ENCODE results near the gene S100A5.
"Not testable (repeated sequence)": the region's sequence is repeated elsewhere in the genome, so short reads cannot be mapped to it uniquely, and the experiment has no call there.

S100A5 gene, protein sequence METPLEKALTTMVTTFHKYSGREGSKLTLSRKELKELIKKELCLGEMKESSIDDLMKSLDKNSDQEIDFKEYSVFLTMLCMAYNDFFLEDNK

DNA sequence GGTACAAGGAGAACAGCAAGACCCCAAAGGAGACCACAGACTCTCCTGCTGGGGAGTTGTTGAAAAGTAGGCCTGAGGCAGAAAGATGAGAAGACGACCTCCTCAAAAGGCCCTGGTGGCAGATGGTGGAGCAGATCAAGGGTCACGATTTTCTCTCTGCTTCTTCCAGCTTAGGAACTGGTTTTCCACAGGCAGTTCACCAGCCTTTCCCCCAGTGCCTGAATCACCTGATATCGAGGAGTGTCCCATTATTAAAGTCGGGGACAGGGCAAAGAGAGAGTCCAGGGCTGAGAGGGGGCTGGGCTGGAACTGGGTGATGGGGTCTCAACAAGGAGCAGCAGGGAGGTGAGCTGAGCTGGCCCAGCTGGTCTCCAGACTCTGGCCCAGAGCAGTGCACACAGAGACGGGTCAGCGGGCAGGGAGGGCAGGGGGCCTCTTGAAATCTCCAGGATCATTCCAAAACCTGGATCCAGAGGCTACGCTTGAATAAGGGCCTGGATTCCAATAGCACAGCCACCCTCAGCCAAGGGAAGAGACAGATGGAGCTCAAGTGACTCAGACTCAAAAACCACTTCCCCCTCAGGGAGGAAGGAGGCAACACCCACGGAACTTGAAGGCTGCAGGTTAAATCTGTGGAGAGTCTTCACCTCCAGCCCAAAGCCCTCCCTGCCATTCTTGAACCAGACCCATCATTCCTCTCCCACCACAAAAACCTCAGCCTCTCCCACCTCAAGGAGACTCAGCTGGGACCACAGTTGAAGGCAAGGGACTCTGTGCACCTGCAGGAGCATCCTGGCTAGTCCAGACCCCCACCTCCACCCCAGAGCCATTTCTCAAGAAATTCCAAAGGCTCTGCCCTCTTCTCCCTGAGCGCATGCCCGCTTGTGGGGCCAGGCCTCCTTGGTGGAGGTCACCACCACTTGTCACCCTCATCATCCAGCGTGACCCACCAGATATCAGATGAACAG lies at the start of gene S100A5:
Gene S100A5 (minus strand): TSS at position 541 of the 968 bp plus-strand sequence. CDS start 743 bp downstream, outside the sequence.
- DNase-seq (peak; percentile 41), ATAC-seq (replicated peaks) (peak in 1 of 2 donors; percentile 16)
- peaks cover 53 to 70% of the 10 kb centered on the region in 2 donors for H3K4me1 Mint-ChIP-seq
- peaks cover 19 to 36% of the 10 kb centered on the region in 2 donors for H3K36me3 Mint-ChIP-seq
- peaks cover 0 to 6% of the 10 kb centered on the region in 2 donors for H3K9me3 Mint-ChIP-seq
- peak within 1 kb of the TSS; percentile 82 for H3K27ac Mint-ChIP-seq
- H3K4me3 Mint-ChIP-seq = peak within 1 kb of the TSS; percentile 41 to 46
- H3K27me3 Mint-ChIP-seq = peaks cover 0 to under 1% of the 10 kb centered on the region in 2 donors

DNA sequence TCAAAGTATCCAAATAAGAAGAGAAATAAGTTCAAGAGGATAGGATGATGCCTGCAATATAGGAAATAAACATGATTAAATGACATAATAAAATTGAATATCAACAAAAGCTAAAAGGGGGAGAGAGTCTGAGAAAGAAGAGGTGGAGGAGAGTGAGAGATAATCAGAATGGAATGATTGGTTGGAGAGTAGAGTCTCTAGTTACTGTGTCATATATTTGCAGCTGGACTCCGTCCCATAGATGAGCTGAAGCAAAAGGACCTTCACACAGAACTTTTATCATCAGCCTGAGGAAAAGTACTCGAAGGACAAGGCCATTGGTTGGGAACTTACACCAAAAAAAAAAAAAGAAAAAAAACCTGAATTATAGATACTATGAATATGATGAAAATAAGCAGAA lies 47.7 kb upstream of the S100A5 start:
- no peaks in the 10 kb centered on the region for H3K9me3 Mint-ChIP-seq
- ATAC-seq (replicated peaks) = no peak
- no peak overlapping the region for H3K4me3 Mint-ChIP-seq
- H3K27ac Mint-ChIP-seq = no peak overlapping the region
- no peaks in the 10 kb centered on the region for H3K36me3 Mint-ChIP-seq
- no peak for DNase-seq
- no peaks in the 10 kb centered on the region for H3K27me3 Mint-ChIP-seq
- H3K4me1 Mint-ChIP-seq = peaks cover 0 to 2% of the 10 kb centered on the region in 2 donors

DNA sequence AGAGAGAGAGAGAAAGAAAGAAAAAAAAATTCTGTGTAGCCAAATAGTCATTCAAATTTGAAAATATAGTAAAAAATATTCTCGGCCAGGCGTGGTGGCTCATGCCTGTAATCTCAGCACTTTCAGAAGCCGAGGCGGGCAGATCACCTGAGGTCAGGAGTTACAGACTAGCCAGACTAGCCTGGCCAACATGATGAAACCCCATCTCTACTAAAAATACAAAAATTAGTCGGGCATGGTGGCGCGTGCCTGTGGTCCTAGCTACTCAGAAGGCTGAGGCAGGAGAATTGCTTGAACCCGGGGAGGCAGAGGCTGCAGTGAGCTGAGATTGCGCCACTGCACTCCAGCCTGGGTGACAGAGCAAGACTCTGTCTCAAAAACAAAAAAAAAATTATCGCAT lies 47.3 kb upstream of the S100A5 start:
- not testable (repeated sequence) for H3K4me1 Mint-ChIP-seq; H3K27me3 Mint-ChIP-seq; H3K4me3 Mint-ChIP-seq; ATAC-seq (replicated peaks); DNase-seq; H3K27ac Mint-ChIP-seq; H3K36me3 Mint-ChIP-seq; H3K9me3 Mint-ChIP-seq

DNA sequence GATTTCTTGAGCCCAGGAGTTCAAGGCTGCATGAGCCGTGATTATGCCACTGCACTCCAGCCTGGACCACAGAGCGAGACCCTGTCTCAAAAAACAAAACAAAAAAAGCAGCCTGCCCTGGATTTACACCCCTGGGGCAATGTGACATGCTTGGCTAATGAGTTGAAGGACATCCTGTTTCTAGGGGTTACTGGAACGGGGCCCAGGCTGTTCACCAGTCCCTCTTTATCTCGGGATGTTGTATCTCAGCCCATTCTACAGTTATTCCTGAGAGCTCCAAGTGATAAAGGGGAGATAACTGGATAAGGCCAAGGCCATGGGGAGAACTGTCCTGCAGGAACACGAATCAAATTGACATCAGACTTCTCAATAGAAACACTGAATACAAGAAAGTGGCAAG lies 46.6 kb upstream of the S100A5 start:
- no peaks in the 10 kb centered on the region for H3K9me3 Mint-ChIP-seq
- peaks cover 0 to 2% of the 10 kb centered on the region in 2 donors for H3K4me1 Mint-ChIP-seq
- no peaks in the 10 kb centered on the region for H3K27me3 Mint-ChIP-seq
- DNase-seq (no peak), ATAC-seq (replicated peaks) (no peak)
- no peaks in the 10 kb centered on the region for H3K36me3 Mint-ChIP-seq
- no peak overlapping the region for H3K4me3 Mint-ChIP-seq
- H3K27ac Mint-ChIP-seq = no peak overlapping the region

DNA sequence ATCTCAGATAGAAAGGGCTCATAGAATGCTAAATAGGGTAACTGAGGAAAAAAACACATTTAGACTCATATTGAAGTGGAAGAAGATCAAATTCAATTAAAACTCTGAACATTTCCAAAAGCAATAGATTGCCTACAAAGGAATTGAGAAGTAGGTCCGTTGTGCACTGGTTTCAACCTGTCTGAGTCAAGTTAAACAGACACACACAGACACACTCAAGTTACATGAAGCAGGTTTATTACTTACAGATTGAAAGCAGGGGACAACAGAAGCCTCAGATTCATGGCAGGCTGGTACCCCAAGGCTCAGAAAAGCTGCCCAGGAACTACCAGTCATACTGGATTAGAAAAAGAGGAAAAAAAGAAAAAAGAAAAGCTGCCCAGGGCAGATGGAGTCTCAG lies 45.6 kb upstream of the S100A5 start:
- Mint-ChIP-seq H3K4me1 (peaks cover 0 to 2% of the 10 kb centered on the region in 2 donors), H3K27ac (no peak overlapping the region), H3K36me3 (no peaks in the 10 kb centered on the region), H3K4me3 (no peak overlapping the region), H3K9me3 (no peaks in the 10 kb centered on the region), H3K27me3 (no peaks in the 10 kb centered on the region)
- no peak for DNase-seq
- ATAC-seq (replicated peaks) = no peak

DNA sequence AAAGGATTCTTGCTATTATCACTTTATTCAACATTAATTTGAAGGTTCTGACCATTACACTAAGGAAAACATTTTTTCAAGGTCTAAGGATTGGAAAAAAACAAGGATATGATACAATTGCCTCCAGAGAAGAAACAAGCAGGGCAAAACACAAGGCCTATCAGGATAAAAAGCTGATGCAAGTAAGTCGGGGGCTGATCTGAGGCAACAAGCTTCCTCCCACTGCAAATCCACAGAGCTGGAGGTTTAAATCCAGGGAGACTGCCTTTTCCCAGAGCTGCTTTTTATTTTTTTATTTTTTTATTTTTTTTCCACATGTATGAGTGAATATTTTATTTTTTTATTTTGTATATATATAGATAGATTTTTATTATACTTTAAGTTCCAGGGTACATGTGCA lies 44.3 kb upstream of the S100A5 start:
- Mint-ChIP-seq H3K4me1 (peaks cover 0 to 2% of the 10 kb centered on the region in 2 donors), H3K27me3 (no peaks in the 10 kb centered on the region), H3K36me3 (no peaks in the 10 kb centered on the region), H3K27ac (no peak overlapping the region), H3K9me3 (no peaks in the 10 kb centered on the region), H3K4me3 (no peak overlapping the region)
- ATAC-seq (replicated peaks) (no peak), DNase-seq (no peak)

DNA sequence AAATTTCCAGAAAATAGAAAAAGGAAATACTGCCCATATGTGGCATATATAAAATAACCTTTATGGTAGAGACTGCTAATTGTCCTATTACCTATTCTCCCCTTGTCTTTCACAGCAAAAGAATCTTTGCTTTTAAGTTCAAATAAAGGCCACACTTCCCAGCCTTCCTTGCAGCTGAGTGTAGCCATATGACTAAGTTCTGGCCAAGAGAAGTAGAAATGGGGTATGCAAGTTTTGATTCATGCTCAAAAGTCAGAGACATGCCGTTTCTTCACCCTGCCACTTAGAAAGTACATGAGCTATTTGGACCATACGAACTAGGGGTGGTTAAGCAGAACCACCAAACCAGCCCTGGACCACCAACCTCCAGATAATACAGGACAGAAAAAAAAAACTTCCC lies 43.2 kb upstream of the S100A5 start:
- Mint-ChIP-seq H3K4me1 (peaks cover 0 to 2% of the 10 kb centered on the region in 2 donors), H3K36me3 (no peaks in the 10 kb centered on the region), H3K27ac (no peak overlapping the region), H3K4me3 (no peak overlapping the region), H3K27me3 (no peaks in the 10 kb centered on the region), H3K9me3 (no peaks in the 10 kb centered on the region)
- no peak for ATAC-seq (replicated peaks)
- DNase-seq = no peak

DNA sequence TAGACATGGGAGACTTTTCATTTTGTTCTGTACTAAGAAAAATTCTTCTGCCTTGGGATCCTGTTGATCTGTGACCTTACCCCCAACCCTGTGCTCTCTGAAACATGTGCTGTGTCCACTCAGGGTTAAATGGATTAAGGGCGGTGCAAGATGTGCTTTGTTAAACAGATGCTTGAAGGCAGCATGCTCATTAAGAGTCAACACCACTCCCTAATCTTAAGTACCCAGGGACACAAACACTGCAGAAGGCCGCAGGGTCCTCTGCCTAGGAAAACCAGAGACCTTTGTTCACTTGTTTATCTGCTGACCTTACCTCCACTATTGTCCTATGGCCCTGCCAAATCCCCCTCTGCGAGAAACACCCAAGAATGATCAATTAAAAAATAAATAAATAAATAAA lies 42.8 kb upstream of the S100A5 start:
- ATAC-seq (replicated peaks); H3K27me3 Mint-ChIP-seq; H3K4me1 Mint-ChIP-seq; H3K4me3 Mint-ChIP-seq; H3K27ac Mint-ChIP-seq; H3K36me3 Mint-ChIP-seq; DNase-seq; H3K9me3 Mint-ChIP-seq: not testable (repeated sequence)

DNA sequence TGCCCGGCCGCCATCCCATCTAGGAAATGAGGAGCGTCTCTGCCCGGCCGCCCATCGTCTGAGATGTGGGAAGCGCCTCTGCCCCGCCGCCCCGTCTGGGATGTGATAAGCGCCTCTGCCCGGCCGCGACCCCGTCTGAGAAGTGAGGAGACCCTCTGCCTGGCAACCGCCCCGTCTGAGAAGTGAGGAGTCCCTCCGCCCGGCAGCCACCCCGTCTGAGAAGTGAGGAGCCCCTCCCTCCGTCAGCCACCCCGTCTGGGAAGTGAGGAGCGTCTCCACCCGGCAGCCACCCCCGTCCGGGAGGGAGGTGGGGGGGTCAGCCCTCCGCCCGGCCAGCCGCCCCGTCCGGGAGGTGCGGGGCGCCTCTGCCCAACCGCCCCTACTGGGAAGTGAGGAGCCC lies 42.1 kb upstream of the S100A5 start:
- not testable (repeated sequence) for H3K4me1 Mint-ChIP-seq; DNase-seq; H3K27ac Mint-ChIP-seq; H3K4me3 Mint-ChIP-seq; ATAC-seq (replicated peaks); H3K9me3 Mint-ChIP-seq; H3K27me3 Mint-ChIP-seq; H3K36me3 Mint-ChIP-seq

DNA sequence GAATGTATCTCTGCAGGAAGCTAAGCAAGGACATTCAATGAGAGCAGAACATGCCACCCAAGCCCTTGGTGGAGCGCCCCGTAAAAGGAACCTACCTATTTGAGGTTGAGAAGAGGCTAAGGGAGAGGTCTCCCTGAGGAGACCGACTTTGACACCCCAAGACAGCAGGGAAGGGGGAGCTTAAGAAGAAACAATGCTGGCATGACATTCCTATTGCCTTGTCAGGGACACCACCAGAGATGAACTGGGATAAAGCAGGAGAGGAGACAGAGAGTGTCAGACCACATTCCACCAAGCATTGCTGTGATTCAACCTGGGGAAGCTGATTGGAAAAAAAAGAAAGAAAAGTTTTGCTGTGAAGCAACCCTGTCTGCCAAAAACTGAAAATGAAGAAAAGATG lies 38.2 kb upstream of the S100A5 start:
- Mint-ChIP-seq H3K4me1 (peaks cover 3 to 12% of the 10 kb centered on the region in 2 donors), H3K4me3 (no peak overlapping the region), H3K36me3 (no peaks in the 10 kb centered on the region), H3K9me3 (no peaks in the 10 kb centered on the region), H3K27me3 (peaks cover 7 to 9% of the 10 kb centered on the region in 2 donors), H3K27ac (no peak overlapping the region)
- ATAC-seq (replicated peaks) (no peak), DNase-seq (no peak)

DNA sequence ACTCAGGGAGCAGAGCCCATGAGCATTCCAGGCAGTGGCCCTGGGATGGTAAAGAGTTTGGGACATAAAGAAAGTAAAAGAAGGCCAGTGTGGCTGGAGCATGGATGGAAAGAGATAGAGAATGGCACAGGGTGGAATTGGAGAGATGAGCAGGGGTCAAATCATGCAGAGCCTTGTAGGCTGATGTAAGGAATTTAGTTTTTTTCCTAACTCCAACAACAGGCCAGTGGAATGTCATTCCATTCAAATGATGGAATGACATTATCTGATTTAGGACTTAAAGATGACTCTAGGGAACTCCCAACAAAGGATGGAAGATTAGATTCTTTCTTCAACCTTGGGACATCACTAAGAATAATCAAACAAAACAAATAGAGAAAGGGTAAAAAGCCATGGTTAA lies 37.8 kb upstream of the S100A5 start:
- H3K4me1 Mint-ChIP-seq = peaks cover 3 to 16% of the 10 kb centered on the region in 2 donors
- DNase-seq = no peak
- H3K4me3 Mint-ChIP-seq = no peak overlapping the region
- H3K27ac Mint-ChIP-seq = no peak overlapping the region
- ATAC-seq (replicated peaks) = no peak
- no peaks in the 10 kb centered on the region for H3K36me3 Mint-ChIP-seq
- H3K27me3 Mint-ChIP-seq = peaks cover 7 to 9% of the 10 kb centered on the region in 2 donors
- H3K9me3 Mint-ChIP-seq = no peaks in the 10 kb centered on the region

DNA sequence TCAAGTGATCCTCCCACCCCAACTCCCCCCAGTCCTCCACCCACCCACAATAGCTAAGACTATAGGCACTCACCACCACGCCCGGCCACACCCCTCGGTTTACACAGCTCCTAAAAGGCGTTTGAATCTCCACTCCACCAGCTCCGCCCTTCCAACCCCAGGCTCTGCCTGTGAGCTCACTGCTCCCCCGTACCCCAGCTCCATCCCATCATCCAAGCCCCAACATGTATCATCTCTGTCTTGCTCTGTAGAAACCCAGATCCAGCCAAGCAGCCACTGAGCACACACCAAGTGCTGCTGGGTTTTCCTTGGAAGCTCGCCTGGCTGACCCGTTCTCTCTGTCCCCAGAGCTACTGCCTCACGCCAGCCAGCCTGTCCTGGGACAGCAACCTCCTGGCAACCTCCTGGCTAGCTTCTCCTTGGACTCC lies 36.9 kb upstream of the S100A5 start:
- DNase-seq (no peak), ATAC-seq (replicated peaks) (no peak)
- no peaks in the 10 kb centered on the region for H3K9me3 Mint-ChIP-seq
- H3K4me3 Mint-ChIP-seq = no peak overlapping the region
- peaks cover 7 to 9% of the 10 kb centered on the region in 2 donors for H3K27me3 Mint-ChIP-seq
- H3K27ac Mint-ChIP-seq = no peak overlapping the region
- H3K4me1 Mint-ChIP-seq = peaks cover 10 to 24% of the 10 kb centered on the region in 2 donors
- no peaks in the 10 kb centered on the region for H3K36me3 Mint-ChIP-seq

DNA sequence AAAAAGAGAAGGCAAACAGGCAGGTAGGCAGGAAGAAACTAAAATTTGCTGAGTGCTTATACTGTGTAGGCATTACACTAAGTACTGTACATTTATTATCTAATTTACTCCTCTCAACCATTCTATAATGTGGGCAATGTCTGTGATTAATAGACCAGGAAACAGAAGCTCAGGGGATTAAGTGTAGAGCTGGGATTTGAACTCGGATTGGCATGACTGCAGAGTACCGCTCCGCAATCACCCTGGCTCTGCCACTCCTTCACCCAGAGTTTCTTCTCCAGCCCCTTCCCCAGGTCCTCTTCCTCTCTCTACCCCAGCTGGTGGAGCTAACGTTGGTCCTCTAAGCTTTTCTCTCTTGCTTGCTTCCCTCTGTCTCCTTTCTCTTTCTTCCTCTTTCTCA lies 36.4 kb upstream of the S100A5 start:
- no peaks in the 10 kb centered on the region for H3K36me3 Mint-ChIP-seq
- H3K4me1 Mint-ChIP-seq = peaks cover 12 to 29% of the 10 kb centered on the region in 2 donors

DNA sequence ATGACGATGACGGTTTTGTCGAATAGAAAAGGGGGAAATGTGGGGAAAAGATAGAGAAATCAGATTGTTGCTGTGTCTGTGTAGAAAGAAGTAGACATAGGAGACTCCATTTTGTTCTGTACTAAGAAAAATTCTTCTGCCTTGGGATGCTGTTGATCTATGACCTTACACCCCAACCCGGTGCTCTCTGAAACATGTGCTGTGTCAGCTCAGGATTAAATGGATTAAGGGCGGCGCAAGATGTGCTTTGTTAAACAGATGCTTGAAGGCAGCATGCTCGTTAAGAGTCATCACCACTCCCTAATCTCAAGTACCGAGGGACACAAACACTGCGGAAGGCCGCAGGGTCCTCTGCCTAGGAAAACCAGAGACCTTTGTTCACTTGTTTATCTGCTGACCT lies 34.8 kb upstream of the S100A5 start:
- not testable (repeated sequence) for DNase-seq; H3K36me3 Mint-ChIP-seq; H3K9me3 Mint-ChIP-seq; H3K4me3 Mint-ChIP-seq; ATAC-seq (replicated peaks); H3K27ac Mint-ChIP-seq
- Mint-ChIP-seq H3K27me3 (peaks cover 12 to 13% of the 10 kb centered on the region in 2 donors), H3K4me1 (peaks cover 18 to 29% of the 10 kb centered on the region in 2 donors)

More for the DNA sequence above, 36.4 kb upstream of the S100A5 start:
- DNase-seq (no peak), ATAC-seq (replicated peaks) (no peak)
- Mint-ChIP-seq H3K27me3 (peaks cover 7 to 9% of the 10 kb centered on the region in 2 donors), H3K9me3 (no peaks in the 10 kb centered on the region), H3K4me3 (no peak overlapping the region), H3K27ac (no peak overlapping the region)

DNA sequence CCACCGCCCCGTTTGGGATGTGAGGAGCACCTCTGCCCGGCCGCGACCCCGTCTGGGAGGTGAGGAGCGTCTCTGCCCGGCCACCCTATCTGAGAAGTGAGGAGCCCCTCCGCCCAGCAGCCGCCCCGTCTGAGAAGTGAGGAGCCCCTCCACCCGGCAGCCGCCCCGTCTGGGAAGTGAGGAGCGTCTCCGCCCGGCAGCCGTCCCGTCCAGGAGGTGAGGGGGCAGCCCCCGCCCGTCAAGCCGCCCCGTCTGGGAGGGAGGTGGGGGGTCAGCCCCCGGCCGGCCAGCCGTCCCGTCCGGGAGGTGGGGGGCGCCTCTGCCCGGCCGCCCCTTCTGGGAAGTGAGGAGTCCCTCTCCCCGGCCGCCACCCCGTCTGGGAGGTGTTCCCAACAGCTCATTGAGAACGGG lies 34.4 kb upstream of the S100A5 start:
- H3K9me3 Mint-ChIP-seq; H3K27ac Mint-ChIP-seq; ATAC-seq (replicated peaks); H3K36me3 Mint-ChIP-seq; H3K4me3 Mint-ChIP-seq; DNase-seq: not testable (repeated sequence)
- H3K4me1 Mint-ChIP-seq = peaks cover 18 to 29% of the 10 kb centered on the region in 2 donors
- H3K27me3 Mint-ChIP-seq = peaks cover 13 to 14% of the 10 kb centered on the region in 2 donors

Data from stimulated activated naive B cell treated with anti-CD40 and anti-IgM and Interleukin-4, amounts not matched to agents 10 μg/mL and 1 μg/mL and 100 μg/mL, for 72 hours (primary cell).